ENCODE measurements around the gene TBCK. TPM values are rescaled to one million over a fixed set of nuclear protein-coding genes. Genes with fewer than 3 reads are reported as not detected.

The TBCK gene
- total RNA-seq, 1 experiment from 2014 or later = 25.5 TPM

DNA sequence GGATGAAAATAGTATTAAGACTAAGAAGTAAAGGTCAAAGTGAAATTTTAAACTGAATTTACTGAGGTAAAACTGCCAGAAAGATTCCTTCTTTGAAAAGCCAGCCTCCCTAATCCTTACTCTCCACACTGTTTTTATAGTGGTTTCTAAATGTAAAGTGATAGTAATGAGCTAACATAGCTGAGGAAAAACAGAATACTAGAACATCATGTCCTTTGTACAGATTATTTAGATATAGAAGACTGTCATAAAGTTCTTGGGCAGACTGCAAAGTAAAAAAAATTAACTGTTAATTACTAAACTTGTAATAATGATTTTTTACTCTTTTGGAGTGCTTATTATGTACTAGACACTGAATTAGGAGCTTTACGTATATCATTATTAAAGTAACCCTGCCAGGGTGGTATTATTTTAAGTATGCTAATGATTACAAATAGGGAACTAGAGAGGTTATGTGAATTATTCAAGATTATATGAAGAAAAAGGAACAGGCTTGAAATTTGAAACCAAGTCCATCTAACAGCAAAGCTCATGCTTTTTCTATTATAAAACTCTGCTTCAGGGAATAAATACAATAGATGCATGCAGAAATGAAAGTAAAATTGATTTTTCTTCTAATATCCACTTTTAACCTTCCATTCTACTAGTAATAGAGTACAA is 150.5 kb downstream of the TBCK start:
- no peaks in the 10 kb centered on the region for H3K9me3 ChIP-seq (ENCODE audit: low read depth, low read length, poor library complexity, severe bottlenecking)
- intact Hi-C loops (cut with micrococcal nuclease; ENCODE audit: unreplicated experiment) = no loop called here
- POLR2A ChIA-PET (ENCODE audit: low non-redundant PET) = no interaction called here
- CTCF ChIA-PET = no interaction called here
- no peak for DNase-seq (ENCODE audit: low spot score)
- no peaks in the 10 kb centered on the region for H3K36me3 ChIP-seq (ENCODE audit: insufficient read depth, low read length, poor library complexity, severe bottlenecking)
- H3K27ac ChIP-seq (ENCODE audit: low read depth, low read length, poor library complexity, severe bottlenecking) = no peak overlapping the region
- TF ChIP-seq, protein P1, sequence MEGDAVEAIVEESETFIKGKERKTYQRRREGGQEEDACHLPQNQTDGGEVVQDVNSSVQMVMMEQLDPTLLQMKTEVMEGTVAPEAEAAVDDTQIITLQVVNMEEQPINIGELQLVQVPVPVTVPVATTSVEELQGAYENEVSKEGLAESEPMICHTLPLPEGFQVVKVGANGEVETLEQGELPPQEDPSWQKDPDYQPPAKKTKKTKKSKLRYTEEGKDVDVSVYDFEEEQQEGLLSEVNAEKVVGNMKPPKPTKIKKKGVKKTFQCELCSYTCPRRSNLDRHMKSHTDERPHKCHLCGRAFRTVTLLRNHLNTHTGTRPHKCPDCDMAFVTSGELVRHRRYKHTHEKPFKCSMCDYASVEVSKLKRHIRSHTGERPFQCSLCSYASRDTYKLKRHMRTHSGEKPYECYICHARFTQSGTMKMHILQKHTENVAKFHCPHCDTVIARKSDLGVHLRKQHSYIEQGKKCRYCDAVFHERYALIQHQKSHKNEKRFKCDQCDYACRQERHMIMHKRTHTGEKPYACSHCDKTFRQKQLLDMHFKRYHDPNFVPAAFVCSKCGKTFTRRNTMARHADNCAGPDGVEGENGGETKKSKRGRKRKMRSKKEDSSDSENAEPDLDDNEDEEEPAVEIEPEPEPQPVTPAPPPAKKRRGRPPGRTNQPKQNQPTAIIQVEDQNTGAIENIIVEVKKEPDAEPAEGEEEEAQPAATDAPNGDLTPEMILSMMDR (conservative IDR thresholded peaks at IDR 0.05; ENCODE audit: low read depth, low read length) = no peak
- no peak for TF ChIP-seq EZH2 (IDR thresholded peaks at IDR 0.05; ENCODE audit: borderline replicate concordance, low read depth, low read length, poor library complexity, severe bottlenecking)
- peaks cover 6% of the 10 kb centered on the region for H3K4me1 ChIP-seq (ENCODE audit: insufficient read depth, low read length, poor library complexity, severe bottlenecking)
- H3K27me3 ChIP-seq (replicated peaks; ENCODE audit: insufficient read depth, low read depth, low read length, poor library complexity) = no peaks in the 10 kb centered on the region
- no peak overlapping the region for H3K4me3 ChIP-seq (ENCODE audit: low read depth, low read length, poor library complexity, severe bottlenecking)
- no TSS peak for BruUV-seq (replicated peaks)

DNA sequence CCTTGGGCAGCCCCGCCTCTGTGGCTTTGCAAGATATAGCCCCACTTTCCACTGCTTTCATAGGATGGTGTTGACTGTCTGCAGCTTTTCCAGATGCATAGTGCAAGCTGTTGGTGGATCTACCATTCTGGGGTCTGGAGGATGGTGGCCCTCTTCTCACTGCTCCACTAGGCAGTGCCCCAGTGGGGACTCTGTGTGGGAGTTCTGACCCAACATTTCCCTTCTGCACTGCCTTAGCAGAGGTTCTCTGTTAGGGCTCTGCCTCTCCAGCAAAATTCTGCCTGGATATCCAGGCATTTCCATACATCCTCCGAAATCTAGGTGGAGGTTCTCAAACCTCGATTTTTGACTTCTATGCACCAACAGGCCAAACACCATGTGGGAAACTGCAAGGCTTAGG is 153.7 kb downstream of the TBCK start:
- H3K4me1 ChIP-seq (ENCODE audit: insufficient read depth, low read length, poor library complexity, severe bottlenecking) = peaks cover 6% of the 10 kb centered on the region
- TF ChIP-seq, protein P1 (conservative IDR thresholded peaks at IDR 0.05; ENCODE audit: low read depth, low read length) = no peak
- TF ChIP-seq EZH2 (IDR thresholded peaks at IDR 0.05; ENCODE audit: borderline replicate concordance, low read depth, low read length, poor library complexity, severe bottlenecking) = no peak
- H3K27me3 ChIP-seq (replicated peaks; ENCODE audit: insufficient read depth, low read depth, low read length, poor library complexity) = no peaks in the 10 kb centered on the region
- no TSS peak for BruUV-seq (replicated peaks)
- no peak for DNase-seq (ENCODE audit: low spot score)
- intact Hi-C loops (cut with micrococcal nuclease; ENCODE audit: unreplicated experiment) = no loop called here
- ChIA-PET CTCF (no interaction called here), POLR2A (ENCODE audit: low non-redundant PET) (no interaction called here)
- H3K9me3 ChIP-seq (ENCODE audit: low read depth, low read length, poor library complexity, severe bottlenecking) = no peaks in the 10 kb centered on the region
- H3K36me3 ChIP-seq (ENCODE audit: insufficient read depth, low read length, poor library complexity, severe bottlenecking) = no peaks in the 10 kb centered on the region
- no peak overlapping the region for H3K4me3 ChIP-seq (ENCODE audit: low read depth, low read length, poor library complexity, severe bottlenecking)
- H3K27ac ChIP-seq (ENCODE audit: low read depth, low read length, poor library complexity, severe bottlenecking) = no peak overlapping the region

DNA sequence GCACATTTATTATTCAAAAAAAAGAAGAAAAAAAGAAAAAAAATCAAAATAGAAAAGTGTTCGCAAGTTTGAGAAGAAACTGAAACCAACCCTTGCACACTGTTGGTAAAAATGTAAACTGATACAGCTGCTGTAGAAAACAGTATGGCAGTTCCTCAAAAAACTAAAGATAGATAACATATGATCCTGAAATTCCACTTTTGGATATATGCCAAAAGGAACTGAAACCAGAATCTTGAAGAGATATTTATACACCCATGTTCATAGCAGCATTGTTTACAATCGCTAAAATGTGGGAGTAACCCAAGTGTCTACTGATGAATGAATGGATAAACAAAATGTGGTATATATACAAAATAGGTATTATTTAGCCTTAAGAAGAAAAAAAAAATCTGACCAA is 155.4 kb downstream of the TBCK start:
- Histone ChIP-seq H3K27me3 (replicated peaks; ENCODE audit: insufficient read depth, low read depth, low read length, poor library complexity) (no peaks in the 10 kb centered on the region), H3K27ac (ENCODE audit: low read depth, low read length, poor library complexity, severe bottlenecking) (no peak overlapping the region), H3K9me3 (ENCODE audit: low read depth, low read length, poor library complexity, severe bottlenecking) (no peaks in the 10 kb centered on the region), H3K36me3 (ENCODE audit: insufficient read depth, low read length, poor library complexity, severe bottlenecking) (no peaks in the 10 kb centered on the region), H3K4me3 (ENCODE audit: low read depth, low read length, poor library complexity, severe bottlenecking) (no peak overlapping the region), H3K4me1 (ENCODE audit: insufficient read depth, low read length, poor library complexity, severe bottlenecking) (peaks cover 3% of the 10 kb centered on the region)
- TF ChIP-seq EZH2 (IDR thresholded peaks at IDR 0.05; ENCODE audit: borderline replicate concordance, low read depth, low read length, poor library complexity, severe bottlenecking) = no peak
- TF ChIP-seq, protein P1 (conservative IDR thresholded peaks at IDR 0.05; ENCODE audit: low read depth, low read length) = no peak
- ChIA-PET POLR2A (ENCODE audit: low non-redundant PET) (no interaction called here), CTCF (no interaction called here)
- no peak for DNase-seq (ENCODE audit: low spot score)
- no TSS peak for BruUV-seq (replicated peaks)
- intact Hi-C loops (cut with micrococcal nuclease; ENCODE audit: unreplicated experiment) = no loop called here

All from A673 (cell line).